Lower leg skin (tissue), 4 donors: ENCODE data around the gene PPP3CB. TPM values are rescaled to one million over a fixed set of nuclear protein-coding genes. Genes with fewer than 3 reads are reported as not detected.

ENCODE experiments used
- DNase-seq, 2 donors: peaks; one replicate each; pipeline ENCODE4 v3.0.0-alpha.2; 2019; ENCODE audit warnings: low spot score in 2 of 2
- H3K4me3 ChIP-seq: fragments of 200-600 bp; sonication (generic); 2 replicates; pipeline ENCODE4 v1.5.1; 2017; ENCODE audit warnings: mild to moderate bottlenecking, low read depth; ENCODE audit not compliant: poor library complexity, severe bottlenecking
- CTCF ChIP-seq, 3 donors: fragments of 450-650 bp; IDR thresholded peaks; one replicate each; pipeline ENCODE4 v1.5.1; 2016; ENCODE audit warnings: antibody characterized with exemption in 3 of 3, mild to moderate bottlenecking in 3 of 3, moderate library complexity in 2 of 3
- POLR2A ChIP-seq, 2 donors: fragments of 450-650 bp; IDR thresholded peaks; one replicate each; pipeline ENCODE4 v1.6.1; 2016 to 2017; ENCODE audit warnings: antibody characterized with exemption in 2 of 2, mild to moderate bottlenecking in 1 of 2, moderate library complexity in 1 of 2
- whole genome bisulfite sequencing, 2 donors: methylation state at CpG; one replicate each; pipeline ENCODE4 v1.1.5; 2018; 5-methylcytosine and 5-hydroxymethylcytosine counted together
- intact Hi-C: fragments of 100-400 bp; cut with DNase I; formaldehyde crosslinking; loops from one replicate; pipeline ENCODE4 v1.15.0; 2023; ENCODE audit warnings: low total_unique reads
- total RNA-seq, 4 donors: library from RNA; depleted of rRNA; stranded (reverse); fragments of >200 nt; gene quantifications; one replicate each; pipeline ENCODE4 v1.1.0, GENCODE V29; 2016

Gene PPP3CB
- total RNA-seq, 4 donors from 2014 or later, result 19.8 to 25.1 (median 24.1) TPM

- H3K4me3 ChIP-seq, result no peak overlapping the region
- 69 to 75% methylated on average over 2 of the region's 2 CpGs for WGBS, 2 donors
- TF ChIP-seq POLR2A (IDR thresholded peaks at IDR 0.05) (no peak), CTCF (IDR thresholded peaks at IDR 0.05) (no peak)
- intact Hi-C loops, result no loop called here
- no peak for DNase-seq
Observed at GRCh38 chr10:73432646-73433537, 62.9 kb downstream of the PPP3CB start.

- 95 to 97% methylated on average over 4 of the region's 4 CpGs for WGBS, 2 donors
- TF ChIP-seq CTCF (IDR thresholded peaks at IDR 0.05) (no peak), POLR2A (IDR thresholded peaks at IDR 0.05) (no peak)
- H3K4me3 ChIP-seq, result no peak overlapping the region
- no peak for DNase-seq
- intact Hi-C loops, result no loop called here
Observed at GRCh38 chr10:73426318-73426717, 69.5 kb downstream of the PPP3CB start.

DNA sequence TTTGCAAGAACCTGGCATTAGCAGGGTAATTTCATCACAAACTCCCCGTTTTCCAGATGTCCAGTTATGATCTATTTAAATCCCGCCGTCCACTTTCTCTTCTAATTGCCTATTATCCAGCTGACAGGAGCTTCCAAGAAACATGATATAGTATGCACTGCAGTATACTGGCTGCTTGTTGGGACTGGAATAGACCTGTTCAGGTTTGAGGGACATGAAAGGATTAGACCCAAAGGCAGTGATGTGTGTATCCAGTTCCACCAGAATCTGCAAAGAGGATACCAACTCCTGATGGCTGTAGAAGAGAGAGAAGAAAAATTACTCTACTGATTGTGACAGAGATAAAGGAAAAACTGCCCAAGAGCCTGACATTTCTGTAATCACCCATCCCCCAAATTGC is 71.3 kb downstream of the PPP3CB start:
- intact Hi-C loops, result no loop called here
- WGBS, 2 donors, result 57 to 63% methylated on average over 3 of the region's 3 CpGs
- TF ChIP-seq POLR2A (IDR thresholded peaks at IDR 0.05) (no peak), CTCF (IDR thresholded peaks at IDR 0.05) (no peak)
- H3K4me3 ChIP-seq, result no peak overlapping the region
- no peak for DNase-seq

DNA sequence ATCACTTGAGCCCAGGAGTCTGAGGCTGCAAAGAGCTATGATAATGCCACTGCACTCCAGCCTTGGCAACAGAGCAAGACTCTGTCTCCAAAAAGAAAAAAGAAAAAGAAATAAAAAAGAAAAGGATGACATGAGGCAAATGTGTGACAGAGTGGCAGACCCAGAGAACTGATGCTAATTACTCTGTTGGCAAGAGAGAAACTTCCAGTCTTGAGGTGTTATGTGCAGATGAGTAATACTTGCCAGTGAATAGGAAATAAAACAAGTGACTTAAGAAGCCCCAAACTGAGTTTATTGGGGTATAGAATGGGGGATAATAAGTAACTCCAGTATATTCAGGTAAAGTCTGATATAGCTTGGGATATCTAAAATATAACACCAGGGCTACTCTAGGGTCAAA is 72.5 kb downstream of the PPP3CB start:
- no peak for TF ChIP-seq CTCF (IDR thresholded peaks at IDR 0.05)
- TF ChIP-seq POLR2A (IDR thresholded peaks at IDR 0.05), result no peak
- intact Hi-C loops, result no loop called here

DNA sequence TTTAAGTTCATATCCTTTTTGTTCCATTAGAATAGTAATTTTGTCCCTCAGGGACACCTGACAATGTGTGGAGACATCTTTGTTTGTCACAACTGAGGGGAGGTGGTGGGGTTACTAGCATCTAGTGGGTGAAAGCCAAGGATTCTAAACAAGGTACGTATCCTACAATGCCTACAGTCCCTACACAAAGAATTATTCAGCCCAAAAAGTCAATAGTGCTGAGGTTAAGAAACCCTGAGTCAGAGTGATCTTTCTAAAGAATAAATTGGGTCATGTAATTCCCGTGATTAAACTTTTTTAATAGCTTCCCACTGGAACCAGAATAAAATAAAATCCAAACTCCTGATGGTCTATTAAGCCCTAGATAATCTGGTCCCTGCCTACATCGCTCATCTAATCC is 79.3 kb downstream of the PPP3CB start:
- WGBS, 2 donors, result 93 to 94% methylated on average over 3 of the region's 3 CpGs
- intact Hi-C loops, result no loop called here
- no peak for TF ChIP-seq POLR2A (IDR thresholded peaks at IDR 0.05)
- TF ChIP-seq CTCF (IDR thresholded peaks at IDR 0.05), result no peak
- no peak for DNase-seq
- H3K4me3 ChIP-seq, result no peak overlapping the region

More for the DNA sequence above, 72.5 kb downstream of the PPP3CB start:
- H3K4me3 ChIP-seq, result no peak overlapping the region
- DNase-seq, result no peak
